HG03060 (cell line): ENCODE measurements around the gene CTH.
"Not testable (repeated sequence)": the region's sequence is repeated elsewhere in the genome, so short reads cannot be mapped to it uniquely, and the experiment has no call there.

Experiments used
- ATAC-seq: cut with Tn5 transposase; IDR thresholded peaks from one replicate; pipeline ENCODE4 v1.9.1; 2021; ENCODE audit warnings: low read depth, moderate number of reproducible peaks; ENCODE audit not compliant: unreplicated experiment

CTH gene

DNA sequence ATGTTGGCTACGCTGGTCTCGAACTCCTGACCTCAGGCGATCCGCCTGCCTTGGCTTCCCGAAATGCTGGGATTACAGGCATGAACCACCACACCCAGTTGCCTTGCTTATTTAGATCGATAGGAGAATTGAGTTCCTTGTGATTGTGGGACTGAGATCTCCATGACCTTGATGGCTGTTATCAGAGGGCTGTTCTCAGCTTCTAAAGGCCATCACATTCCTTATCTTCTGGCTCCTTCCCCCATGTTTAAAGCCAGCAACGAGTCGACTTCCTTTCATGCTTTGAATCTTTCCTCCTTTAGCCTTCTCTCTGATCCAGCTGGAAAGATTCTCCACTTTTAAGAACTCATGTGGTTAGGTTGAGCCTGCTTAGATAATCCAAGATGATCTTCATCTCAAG is 38.0 kb downstream of the CTH start:
- ATAC-seq: no peak

DNA sequence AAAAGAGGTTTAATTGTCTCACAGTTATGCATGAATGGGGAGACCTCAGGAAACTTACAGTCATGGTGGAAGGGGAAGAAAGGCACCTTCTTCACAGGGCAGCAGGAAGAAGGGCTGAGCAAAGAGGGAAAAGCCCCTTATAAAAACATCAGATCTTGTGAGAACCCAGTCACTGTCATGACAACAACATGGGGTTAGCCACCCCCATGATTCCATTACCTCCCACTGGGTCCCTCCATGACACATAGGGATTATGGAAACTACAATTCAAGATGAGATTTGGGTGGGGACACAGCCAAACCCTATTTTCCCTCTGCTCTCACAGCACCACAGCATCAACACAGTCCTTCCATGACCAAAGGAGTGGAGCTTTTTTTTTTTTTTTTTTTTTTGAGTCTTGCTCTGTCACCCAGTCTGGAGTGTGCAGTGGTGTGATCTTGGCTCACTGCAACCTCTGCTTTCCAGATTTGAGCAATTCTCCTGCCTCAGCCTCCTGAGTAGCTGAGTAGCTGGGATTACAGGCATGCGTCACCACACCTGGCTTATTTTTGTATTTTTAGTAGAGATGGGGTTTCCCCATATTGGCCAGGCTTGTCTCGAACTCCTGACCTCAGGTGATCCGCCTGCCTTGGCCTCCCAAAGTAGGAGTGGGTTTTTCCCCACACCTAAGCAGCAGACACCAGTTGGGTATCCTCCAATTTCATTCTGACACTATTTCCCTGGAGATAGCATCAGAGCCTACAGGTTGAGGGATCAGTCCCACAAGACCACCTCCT is 41.3 kb downstream of the CTH start:
- not testable (repeated sequence) for ATAC-seq

DNA sequence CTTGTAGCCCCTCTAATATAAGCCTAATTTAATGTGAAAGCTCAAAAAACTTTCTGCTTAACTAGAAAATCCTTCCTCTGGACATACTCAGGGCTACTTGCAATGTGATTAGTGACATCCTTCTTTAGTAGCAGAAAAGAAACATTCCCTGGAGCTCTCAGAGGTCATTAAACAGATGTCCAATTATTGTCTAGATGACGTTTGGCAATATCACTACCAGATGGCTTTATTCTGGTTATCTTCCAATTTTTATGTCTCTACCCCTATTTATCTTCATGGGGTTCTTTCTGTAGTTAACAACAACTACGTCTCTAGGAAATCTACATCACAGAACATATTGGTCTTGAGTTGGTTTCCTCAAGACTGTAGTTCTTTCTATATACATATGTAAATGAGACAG is 44.2 kb downstream of the CTH start:
- ATAC-seq: no peak

- no peak for ATAC-seq
Observed at GRCh38 chr1:70458131-70458530, 47.1 kb downstream of the CTH start.

- ATAC-seq: no peak
Observed at GRCh38 chr1:70459496-70460225, 48.6 kb downstream of the CTH start.

GRCh38 chr1:70460740-70461713 is 50.0 kb downstream of the CTH start:
- not testable (repeated sequence) for ATAC-seq

- ATAC-seq: no peak
Observed at GRCh38 chr1:70462611-70463010, 51.5 kb downstream of the CTH start.

GRCh38 chr1:70465911-70466310 is 54.8 kb downstream of the CTH start:
- ATAC-seq: no peak

DNA sequence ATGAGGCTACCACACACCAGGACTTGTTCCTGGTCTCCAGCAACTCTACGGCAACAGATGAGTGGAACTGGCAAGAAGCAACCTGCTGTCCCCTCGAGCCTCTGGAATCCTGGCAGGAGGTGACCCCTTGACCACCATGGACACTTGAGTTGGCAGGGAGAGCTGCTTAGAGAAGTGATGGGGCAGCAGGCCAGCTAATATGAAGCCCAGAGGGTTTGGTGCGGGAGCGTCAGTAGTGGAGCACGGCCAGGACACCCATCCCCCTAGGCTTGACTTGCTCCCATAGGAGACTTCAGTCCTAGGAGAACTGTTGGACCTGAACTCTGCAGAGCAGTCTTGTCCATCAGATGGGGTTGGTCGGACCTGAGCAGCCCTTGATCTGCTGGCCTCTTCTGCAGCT is 56.5 kb downstream of the CTH start:
- no peak for ATAC-seq

DNA sequence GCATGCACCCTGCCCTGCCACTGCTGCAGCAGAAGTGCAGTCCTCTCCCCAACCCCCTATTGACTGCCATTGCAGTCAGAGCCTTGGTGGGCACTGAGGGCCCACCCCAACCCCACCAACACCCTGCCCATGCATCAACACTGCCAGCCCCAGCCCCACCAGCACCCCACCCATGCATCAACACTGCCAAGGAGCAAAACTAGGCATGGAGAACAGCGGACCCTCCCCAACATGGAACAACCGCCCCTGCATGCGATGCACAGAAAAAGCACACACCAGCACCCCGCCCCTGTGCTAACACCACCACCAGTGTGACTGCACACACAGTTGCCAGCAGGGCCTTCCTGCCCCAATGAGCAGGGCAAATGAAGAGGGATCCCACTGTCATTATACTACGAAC is 57.1 kb downstream of the CTH start:
- no peak for ATAC-seq

- not testable (repeated sequence) for ATAC-seq
Observed at GRCh38 chr1:70469184-70469583, 58.1 kb downstream of the CTH start.

DNA sequence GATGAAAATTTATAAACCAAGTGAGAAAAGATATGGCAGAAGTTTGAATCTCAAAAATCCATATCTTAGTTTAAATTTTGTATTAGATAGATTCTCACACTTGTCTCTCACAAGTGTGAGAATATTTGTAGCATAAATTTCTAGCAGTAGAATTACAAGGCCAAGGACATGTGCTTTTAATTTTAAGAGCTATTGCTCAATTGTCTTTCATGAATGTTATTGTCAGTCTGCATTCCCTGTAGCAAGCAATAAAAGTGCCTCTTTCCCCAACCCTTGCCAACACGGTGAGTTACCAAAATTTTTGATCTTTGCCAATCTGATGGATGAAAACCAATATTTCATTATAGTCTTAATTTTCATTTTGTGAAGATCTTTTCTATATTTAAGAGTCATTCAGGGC is 64.0 kb downstream of the CTH start:
- no peak for ATAC-seq

DNA sequence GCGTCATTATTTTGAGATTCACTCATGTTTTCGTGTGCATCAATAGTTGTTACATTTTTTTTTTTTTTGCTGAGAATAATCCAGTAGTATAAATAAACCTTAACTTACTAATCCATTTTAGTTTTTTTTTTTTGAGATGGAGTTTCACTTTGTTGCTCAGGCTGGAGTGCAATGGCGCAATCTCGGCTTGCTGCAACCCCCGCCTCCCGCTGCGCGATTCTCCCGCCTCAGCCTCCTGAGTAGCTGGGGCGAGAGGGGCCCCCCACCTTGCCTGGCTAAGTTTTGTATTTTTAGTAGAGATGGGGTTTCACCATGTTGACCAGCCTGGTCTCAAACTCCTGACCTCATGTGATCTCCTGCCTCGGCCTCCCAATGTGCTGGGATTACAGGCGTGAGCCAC is 66.0 kb downstream of the CTH start:
- ATAC-seq: no peak

- ATAC-seq: not testable (repeated sequence)
Observed at GRCh38 chr1:70477905-70478304, 66.8 kb downstream of the CTH start.

GRCh38 chr1:70483342-70483741 is 72.3 kb downstream of the CTH start:
- no peak for ATAC-seq

DNA sequence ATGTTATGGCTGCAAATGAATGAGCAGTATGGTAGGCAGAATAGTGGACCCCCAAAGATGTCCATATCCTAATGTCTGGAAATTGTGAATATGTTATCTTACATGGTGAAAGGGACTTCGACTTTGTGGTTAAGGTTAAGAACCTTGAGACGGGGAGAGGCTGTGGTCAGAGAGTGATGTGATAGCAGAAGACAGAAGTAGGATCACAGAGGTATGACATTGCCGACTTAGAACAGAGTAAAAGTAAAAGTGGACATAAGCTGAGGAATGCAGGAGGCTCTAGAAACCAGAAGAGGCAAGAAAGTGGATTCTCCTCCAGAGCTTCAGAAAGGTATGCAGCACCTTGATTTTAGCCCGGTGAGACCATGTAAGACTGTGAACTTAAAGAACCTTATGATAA is 74.6 kb downstream of the CTH start:
- ATAC-seq: no peak

DNA sequence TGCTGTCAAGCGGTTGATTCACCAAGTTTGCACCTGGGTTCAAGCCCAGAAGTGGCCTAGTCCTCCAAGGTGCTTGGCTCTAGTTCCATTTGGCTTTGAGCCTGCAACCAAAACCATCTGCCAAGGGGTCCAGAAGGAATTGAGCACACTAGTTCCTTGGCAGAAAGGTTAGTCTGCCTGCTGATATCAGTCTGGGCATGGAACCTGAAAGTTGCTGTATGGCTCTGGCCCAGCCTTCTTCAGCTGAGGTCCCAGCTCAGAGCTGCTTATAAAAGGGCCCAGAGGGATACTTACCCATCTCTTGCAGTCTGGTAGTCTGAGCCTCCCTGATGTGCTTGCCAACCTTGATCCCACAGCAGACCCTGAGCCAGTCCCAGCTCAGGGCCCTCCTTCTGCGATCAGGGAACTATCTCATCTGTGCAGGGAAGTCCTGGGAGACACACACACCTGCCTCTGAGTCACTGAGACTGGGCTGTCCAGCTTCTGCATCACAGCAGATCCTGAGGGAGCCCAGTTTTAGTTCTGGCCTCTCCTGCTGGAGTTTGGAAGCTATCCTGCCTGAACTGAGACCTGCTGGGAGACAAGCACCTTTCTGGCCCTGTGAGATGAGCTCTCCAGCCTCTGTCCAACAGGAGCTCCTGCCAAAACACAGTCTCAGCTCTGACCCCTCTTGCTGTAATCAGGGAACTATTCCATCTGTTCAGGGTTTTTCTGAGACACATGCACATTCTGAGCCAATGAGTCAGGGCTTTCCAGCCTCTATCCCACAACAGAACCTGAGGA is 75.8 kb downstream of the CTH start:
- no peak for ATAC-seq

- no peak for ATAC-seq
Observed at GRCh38 chr1:70487459-70487815, 76.4 kb downstream of the CTH start.

DNA sequence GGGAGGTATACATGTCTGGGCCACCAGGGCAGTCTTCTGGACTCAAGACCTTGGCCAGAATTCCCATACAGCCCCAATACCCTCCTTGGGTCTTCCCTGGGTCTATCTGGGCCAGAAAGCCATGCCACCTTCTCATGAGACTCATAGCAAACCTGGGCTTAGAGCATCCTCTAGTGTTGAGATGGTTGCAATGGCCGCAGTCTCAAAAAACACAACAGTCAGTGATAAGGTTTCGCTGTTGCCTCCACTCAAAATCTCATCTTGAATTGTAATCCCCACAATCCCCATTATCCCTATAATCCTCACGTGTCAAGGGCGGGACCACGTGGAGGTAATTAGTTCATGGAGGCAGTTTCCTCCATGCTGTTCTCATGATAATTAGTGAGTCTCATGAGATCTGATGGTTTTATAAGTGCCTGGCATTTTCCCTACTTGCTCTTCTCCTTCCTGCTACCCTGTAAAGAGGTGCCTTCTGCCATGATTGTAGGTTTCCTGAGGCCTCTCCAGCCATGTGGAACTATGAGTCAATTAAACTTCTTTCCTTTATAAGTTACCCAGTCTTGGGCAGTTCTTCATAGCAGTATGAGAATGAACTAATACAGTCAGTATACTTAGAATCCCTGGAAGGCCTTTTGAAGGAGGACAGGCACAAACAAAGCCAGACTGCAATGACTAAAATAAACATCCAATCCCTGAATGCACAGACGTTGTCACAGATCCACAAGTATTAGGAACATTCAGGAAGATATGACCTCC is 77.0 kb downstream of the CTH start:
- ATAC-seq: no peak
